Measurements from ENCODE around the gene RBM33.

RBM33 gene

GRCh38 chr7:155754165-155754564, 109.7 kb downstream of the RBM33 start:
- DNase-seq = no peak

DNA sequence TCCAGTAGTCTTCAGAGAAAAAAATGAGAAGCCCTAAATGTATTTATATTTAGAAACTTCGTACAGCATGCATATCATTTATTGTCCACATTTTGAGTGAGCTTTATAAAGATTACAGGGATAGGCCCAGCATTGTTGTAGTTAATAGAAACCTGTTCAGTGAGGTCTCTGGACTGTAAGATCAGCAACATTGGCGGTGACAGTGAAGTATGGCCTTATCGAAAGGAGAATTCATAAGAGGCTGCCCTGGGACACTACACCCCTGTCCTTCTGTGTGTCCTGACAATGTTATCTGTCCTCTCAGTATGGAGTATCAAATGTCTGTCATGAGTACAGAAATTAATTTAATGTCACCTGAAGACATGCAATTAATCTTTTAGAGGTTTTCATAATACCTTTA, 110.6 kb downstream of the RBM33 start:
- no peak for DNase-seq

- DNase-seq = no peak
These were observed 111.9 kb downstream of the RBM33 start for GRCh38 chr7:155756322-155756721.

GRCh38 chr7:155758348-155758747, 113.9 kb downstream of the RBM33 start:
- no peak for DNase-seq

GRCh38 chr7:155759740-155760430, 115.4 kb downstream of the RBM33 start:
- DNase-seq = no peak

GRCh38 chr7:155761162-155761561, 116.7 kb downstream of the RBM33 start:
- DNase-seq = no peak

DNA sequence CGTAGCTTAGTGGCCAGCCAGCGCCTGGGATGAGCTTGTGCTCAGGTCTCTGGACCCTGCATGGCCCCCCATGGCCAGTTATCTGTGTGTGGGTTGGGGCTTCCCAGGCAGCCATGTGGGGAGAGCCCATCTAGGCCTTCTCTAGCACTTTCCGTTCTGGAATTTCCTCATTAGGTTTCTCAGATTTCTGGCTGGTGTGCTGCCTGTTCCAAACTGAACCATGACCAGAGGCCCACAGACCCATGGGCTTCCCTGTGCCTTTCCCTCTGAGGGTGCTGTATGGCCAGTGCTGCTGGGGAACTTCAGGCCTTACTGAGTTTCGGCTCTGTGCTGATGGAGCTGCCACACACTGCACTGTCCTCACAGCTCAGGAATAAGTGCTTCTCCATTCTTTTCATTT, 117.6 kb downstream of the RBM33 start:
- DNase-seq = no peak

DNA sequence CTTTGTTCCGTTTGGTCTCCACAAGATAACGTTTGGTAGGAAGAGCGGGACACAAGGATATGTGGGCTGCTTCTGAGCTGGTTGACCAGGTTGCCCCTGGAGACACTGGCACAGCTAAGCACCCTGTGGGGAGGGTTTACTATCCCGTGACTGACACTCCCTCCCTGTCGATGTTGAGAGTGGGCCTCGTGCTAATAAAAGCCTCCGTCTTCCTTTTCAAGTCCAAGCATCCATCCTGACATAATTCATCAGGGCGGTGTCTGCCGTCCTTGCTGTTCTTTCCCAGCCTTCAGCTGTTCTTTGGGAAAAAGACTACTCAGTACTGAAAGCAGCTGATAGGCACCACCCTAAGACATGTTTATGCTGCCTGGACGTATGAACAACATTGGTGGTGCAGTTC, 118.2 kb downstream of the RBM33 start:
- DNase-seq = no peak

DNA sequence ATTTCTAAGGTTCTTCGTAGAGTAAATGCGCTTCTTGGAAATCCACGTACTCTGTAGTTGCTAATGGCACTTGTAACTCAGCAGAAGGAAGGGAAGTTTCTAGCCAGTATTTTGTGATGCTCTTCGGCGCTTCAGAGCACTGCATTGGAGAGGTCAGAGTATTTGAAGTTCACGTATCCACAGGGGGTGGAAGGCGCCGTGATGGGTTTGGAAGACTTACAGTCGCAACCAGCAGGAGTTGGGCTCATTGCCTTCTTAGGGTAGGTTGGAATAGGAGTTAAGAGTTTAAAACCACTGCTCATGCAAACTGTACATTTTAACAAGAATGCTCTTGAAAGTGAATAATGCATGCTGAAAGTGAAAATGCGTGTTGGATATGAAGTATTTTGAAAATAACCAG, 118.7 kb downstream of the RBM33 start:
- DNase-seq = no peak

- peak; percentile 80 for DNase-seq
These were observed 119.4 kb downstream of the RBM33 start for GRCh38 chr7:155763691-155764437.

DNA sequence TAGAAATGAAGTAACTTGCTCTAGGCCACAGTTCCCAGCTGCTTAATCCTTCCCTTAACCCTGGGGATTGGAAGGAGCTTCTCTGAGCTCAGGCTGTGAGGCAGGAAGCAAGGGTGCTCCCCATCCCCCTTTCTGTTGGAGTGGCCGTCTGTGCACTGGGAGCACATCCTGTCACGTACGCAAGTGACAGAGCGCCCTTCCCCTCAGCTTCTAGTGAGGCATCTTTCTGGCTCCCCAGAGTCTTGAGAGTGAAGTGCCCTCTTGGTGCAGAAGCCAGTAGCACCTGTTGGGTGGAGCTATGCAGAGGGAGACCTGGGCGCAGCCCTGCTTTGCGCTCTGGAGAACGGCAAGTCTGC, 120.0 kb downstream of the RBM33 start:
- DNase-seq = peak; percentile 71

DNA sequence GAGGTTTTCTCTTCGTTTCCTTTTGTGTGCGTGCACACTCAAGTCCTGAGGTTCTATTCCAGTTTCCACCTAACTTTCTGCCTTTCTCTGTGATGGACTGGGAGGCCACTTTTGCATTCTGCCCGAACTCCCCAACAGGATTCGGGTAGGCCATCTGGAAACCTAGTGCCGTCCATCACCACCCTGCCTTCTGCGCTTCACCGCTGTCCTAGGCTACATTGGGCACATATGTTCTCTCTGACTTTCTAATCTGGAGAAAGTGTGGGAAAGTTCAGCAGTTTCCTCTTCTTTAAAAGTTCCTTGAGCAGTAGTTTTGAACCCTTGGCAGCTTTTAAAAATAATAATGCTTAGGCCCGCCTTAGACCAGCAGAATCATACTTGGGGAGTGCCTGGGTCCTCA, 121.0 kb downstream of the RBM33 start:
- no peak for DNase-seq

DNA sequence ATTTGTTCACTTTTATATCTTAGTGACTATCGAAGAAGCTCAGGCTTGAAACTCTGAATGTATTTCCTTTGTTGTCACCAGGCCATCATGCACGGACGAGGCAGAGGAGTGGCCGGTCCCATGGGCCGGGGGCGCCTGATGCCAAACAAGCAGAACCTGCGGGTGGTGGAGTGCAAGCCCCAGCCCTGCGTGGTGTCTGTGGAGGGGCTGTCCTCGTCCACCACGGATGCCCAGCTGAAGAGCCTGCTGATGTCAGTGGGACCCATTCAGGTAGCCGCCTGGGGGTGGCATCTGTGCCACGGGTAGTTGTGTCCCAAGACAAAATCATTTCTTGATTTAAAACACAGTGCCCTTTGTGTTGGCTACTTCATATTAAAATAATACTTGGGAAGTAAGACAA, 121.9 kb downstream of the RBM33 start:
- no peak for DNase-seq

- no peak for DNase-seq
These were observed 122.8 kb downstream of the RBM33 start for GRCh38 chr7:155766966-155767916.

GRCh38 chr7:155769701-155770100, 125.2 kb downstream of the RBM33 start:
- no peak for DNase-seq

- DNase-seq = no peak
These were observed 125.8 kb downstream of the RBM33 start for GRCh38 chr7:155770241-155770640.

- no peak for DNase-seq
These were observed 129.1 kb downstream of the RBM33 start for GRCh38 chr7:155773531-155773930.

DNA sequence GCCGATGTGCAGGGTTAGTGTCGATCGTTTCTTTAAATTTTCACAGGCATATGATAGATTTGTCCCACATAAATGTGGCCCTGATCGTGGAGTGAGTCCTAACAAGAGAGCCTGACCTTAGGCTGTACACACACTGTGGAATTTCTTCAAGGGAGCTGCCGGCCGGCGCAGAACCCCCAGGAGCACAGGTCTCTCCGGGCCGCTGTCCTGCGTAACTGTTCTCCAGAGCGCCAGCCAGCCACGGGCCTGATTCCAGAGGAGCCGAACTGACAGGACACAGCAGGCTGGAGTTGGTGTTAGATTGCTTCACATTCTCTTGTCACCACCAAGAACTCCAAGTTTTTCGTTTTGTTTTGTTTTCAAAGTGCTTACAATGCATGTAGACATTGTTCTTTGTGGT, 130.5 kb downstream of the RBM33 start:
- no peak for DNase-seq

- DNase-seq = no peak
These were observed 131.2 kb downstream of the RBM33 start for GRCh38 chr7:155775691-155776090.

- no peak for DNase-seq
These were observed 132.1 kb downstream of the RBM33 start for GRCh38 chr7:155776606-155777005.

DNA sequence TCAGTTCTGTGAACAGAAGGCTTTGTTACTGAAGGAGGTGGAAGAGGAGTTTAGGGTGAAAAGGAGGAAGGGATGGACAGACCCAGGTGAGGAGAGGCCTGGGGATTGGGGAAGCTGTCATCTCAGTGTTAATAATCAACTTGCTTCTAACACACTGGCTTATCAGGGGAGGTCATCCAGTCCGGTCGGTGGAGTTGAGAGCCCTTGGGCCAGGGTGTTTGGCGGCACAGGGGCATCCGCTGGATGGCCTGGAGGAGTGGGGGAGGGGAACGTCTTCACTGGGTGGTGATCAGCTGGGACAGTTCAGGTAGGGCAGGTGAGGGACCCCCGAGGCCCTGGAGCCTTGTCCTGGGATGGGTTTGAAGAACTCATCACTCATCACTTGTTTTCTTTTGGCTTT, 133.9 kb downstream of the RBM33 start:
- no peak for DNase-seq

GRCh38 chr7:155780884-155781283, 136.4 kb downstream of the RBM33 start:
- DNase-seq = no peak

DNA sequence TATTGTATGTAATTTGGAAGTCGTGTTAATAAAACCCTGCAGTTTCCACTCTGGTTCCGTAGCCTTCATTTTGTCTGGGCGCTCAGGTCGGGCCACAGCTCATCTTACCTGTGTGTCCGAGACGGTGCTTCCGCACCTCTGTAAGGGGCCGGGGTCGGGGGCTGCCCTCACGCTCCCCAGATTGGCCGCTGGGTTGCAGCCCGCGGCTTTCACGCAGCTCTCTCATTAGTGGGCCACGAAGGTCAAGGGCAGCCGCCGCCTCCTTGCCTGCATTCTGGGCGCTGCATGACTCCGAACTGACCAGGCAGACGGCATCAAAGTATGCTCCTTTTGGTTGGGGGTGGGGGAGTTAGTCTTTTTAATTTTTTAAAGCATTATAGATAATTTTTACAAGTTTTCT, 137.0 kb downstream of the RBM33 start:
- no peak for DNase-seq

DNA sequence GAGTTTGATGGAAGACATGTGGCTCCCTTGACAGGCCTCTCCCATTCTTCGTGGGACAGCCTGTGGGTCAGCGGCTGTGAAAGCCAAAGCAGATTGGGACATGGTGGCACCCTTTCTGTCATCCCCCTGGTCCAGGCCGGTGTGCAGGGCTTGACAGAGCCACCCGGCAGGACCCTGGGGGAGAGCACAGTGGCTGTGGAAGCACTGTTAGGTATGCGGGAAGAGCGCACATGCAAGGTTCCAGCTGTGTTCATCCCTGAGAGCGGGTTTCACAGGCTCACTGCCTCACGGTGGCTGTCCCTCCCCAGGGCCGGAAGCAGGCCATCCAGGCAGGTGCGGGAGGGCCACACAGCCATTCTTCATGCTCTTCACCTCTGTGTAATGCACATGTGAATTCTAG, 138.0 kb downstream of the RBM33 start:
- DNase-seq = peak; percentile 39
